Globus pallidus (tissue), 1 donor: ENCODE data around the gene ZNF618.

ENCODE experiments used
- DNase-seq: peaks from one replicate; pipeline ENCODE4 v3.0.0-alpha.2; 2015; ENCODE audit warnings: low spot score

The ZNF618 gene

GRCh38 chr9:114023961-114024360 is 147.9 kb downstream of the ZNF618 start:
- no peak for DNase-seq

DNA sequence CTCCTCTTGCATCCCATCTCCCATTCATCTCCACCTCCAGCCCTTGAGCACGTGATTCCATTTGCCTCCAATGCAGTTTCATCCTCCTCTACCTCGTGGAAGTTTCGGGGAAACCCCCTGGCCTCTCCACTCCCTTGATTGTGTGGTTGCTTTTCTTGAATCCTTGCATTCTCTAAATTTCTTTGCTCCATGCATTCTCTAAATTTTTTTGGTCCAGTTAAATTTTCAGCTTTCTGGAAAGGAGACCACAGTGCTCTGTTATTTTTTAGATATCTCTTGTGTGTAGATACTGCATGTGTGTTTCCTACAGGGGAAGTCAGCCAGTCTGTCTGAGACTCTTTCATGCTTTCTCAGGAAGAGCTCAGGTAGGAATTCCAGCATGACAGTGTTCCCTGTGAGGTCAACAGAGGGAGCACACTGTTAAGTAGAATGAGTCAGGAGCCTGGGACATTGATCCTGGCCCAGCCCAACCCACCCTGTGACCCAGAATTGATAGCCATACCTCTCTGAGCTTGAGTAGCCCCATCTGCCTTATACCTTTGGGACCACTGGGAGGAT is 149.2 kb downstream of the ZNF618 start:
- DNase-seq = no peak

DNA sequence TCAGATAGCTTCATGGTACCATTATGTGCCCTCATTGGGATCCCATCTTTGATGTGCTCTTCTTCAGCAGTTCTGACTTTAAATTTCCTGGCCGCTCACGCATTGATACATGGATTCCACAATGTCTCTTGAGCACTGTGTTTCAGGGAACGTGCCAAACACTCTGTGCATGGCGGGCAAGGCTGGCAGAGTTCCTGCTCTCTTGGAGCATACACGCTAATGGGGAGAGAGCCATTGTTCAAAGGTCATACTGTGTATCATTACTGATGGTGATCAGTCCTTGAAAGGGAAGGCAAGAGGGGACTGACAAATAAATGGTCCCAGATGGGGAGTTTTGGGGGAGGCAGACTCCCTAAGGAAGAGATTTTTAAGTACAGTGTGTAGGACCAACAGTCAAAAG is 149.7 kb downstream of the ZNF618 start:
- DNase-seq = no peak

DNA sequence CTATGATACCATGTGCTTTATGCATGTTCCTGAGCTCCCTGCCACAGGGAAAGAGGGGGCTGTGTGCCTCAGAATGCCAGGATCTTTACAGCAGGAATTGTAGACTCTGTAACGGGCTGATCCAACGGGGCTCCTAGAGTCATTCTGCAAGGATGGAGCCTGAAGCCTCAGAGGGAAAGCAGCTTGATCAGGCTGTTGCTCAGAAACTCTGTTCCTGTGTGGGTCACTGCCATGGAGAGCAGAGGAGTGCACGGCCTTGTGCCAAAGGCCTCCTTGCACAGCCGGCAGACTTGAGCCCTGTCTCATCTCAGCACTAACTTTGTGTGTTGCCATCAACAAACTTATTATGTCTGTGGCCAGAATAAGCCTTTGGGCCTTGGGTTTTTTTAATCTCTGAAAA is 150.2 kb downstream of the ZNF618 start:
- DNase-seq = no peak

GRCh38 chr9:114027159-114027862 is 151.2 kb downstream of the ZNF618 start:
- no peak for DNase-seq

- no peak for DNase-seq
Measured at GRCh38 chr9:114027863-114028465, 151.9 kb downstream of the ZNF618 start.

- no peak for DNase-seq
Measured at GRCh38 chr9:114028646-114029045, 152.5 kb downstream of the ZNF618 start.

DNA sequence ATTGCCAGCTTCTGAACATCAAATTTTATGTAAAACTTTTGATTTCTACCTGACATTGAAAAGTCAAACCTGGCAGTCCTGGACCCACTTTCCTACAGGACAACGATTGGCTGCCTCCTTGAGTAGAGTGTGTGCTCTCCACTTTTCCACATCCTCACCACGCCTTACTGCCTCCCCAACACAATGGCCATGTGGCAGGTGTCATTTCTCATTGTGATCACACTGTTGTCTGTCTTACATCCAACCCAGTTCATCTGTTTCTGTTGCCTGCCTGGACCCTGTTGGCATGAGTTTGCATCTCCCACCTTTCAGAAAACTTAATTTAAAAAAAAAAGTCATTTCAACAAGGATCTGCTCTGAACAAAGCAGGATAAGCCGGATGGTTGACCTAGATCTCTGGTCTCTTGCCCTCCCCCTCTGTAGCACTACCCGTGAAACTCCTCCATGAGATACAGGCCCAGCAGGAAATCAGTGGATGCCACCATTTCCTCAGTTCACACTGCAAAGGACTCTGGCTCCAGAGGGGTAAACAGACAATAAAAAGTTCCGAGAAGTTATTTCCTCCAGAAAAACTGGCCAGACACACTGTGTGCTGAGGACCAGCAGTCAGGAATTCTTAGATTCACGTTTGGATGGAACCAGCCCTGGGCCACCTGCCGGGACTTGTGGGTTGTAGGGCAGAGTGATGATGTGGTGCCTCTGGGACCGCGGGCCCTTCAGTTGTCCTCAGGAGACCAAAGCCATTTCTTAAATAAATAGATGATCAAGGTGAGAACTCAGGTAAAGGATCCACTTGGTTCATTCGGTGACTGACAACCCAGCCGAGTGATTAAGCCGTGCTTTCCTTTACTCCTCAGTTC is 153.4 kb downstream of the ZNF618 start:
- no peak for DNase-seq

DNA sequence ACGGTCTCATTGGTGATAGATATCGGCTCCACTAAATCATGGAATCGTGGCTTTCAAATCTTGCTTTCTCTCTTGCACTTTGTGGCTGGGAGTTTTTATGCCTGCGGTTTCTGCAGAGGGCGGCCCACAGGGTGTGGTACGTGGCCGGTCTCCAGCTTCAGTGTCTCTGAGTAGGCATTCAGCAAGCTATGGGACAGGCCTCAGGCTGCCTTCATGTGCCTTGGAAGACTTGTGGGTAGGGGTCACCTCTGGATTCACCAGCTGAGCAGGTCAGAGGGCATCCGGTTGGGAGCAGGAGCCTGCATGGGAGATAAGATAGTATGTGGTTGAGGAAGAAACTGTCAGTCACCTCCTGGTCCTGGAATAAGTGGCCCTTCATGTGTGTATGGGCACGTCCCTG is 154.3 kb downstream of the ZNF618 start:
- DNase-seq = no peak

- no peak for DNase-seq
Measured at GRCh38 chr9:114031037-114031630, 155.0 kb downstream of the ZNF618 start.

DNA sequence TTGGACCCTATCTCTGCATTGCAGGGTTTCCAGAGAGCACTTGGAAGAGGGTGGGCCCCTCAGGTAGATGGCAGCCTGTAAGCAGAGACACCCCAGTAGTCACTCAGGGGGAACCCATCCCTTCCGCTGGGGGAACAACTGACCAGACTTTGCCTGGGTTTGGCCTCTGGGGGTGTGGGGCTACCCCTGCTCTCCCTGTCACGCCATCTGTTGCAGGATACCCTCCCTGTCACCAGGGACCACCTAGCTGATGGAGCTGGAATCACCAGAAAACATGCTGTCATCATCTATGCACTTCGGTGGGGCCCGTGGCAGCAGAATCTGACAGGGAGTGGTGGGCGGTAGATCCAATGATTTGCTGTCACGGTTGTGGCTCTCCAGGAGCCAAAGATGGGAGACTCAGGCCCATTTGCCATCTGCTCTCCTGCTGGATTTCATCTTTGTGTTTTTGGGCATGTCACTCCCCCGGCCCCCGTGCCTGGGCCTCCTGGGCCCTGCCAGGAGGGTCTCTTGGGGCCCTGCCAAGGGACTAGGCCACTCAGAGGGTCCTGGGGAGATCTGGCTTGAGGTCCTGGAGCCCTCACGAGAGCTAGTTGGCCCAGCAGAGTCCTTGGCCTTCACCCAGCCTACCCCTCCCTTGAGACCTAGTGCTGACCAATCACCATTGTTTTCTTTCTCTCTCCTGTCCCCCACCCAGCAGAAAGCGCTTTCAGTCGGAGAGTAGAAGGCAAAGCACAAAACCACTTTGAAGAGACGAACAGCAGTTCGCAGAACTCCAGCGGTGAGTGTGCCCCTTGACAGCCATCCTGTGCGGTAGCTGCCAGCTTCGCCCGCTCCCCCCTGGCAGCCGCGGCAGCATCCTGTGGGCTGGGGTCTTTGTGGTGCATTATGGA is 156.1 kb downstream of the ZNF618 start:
- DNase-seq = no peak

DNA sequence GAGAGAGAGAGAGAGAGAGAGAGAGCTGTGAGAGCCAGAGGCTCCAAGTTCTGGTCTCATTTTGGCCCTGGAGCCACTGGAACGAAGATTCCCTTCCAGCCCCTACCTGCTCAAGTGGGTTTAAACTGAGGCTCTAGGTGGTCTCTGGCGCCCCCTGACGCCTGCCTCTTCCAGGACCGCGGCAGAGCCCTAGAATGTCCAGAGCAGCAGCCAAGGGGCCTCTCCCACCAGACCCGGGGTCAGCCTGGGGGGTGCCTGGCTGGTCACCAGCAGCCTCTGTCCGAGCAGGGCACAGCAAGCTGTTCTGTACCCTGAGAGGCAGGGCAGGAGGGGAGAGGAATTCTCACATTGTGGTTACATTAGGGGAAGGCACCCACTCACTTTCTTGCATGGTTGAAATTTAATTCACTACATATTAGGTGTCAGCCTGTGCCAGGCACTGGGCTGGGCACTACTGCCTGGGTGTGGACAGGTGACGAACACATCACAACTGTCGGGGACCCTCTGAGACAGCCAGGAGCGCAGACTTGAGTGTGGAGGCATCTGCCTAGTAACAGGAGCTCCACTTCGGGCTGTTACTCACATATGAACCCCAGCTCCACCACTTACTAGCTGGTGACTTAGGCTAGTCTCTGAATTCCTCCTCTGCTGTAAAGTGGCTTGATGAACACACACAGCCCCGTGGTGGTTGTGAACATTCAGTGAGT is 157.4 kb downstream of the ZNF618 start:
- DNase-seq = peak; percentile 20

DNA sequence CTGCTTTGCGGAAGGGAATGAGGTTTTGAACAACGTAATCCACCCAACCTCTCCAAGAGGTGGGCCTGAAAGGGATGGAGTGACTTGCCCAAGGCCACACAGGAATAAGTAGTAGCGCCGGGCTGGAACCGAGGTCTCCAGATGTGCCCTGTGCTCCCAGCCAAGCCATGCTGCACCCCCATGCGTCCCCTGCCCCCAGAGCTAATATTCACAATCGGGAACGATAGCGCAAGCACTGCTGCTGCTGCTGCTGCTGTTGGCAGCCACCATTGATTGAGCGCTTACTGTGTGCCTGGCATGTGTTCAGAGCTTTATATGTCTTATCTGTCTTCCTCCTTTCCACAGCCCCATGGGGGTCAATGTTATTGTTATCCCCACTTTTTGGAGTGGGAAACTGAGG is 158.1 kb downstream of the ZNF618 start:
- no peak for DNase-seq

DNA sequence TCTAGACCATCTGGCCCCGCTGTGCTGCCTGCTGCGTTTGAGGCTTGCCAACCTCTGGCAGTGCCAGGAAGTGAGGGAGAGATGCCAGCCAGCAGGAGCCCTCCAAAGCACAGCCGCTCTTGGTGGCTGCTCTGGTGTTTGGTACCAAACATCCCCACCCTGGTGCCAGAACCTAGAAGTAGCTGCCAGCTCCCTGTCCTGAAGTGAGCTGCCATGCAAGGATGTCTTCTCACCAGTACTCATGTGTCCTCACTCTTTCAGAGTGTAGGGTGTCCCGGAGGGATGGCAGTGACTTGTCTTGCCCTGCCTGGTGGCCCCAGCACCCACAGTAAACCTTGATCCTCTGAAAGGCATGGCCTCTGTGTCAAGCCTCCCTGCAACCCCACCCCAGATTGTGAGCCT is 158.6 kb downstream of the ZNF618 start:
- peak; percentile 29 for DNase-seq

GRCh38 chr9:114035221-114035844 is 159.2 kb downstream of the ZNF618 start:
- peak; percentile 32 for DNase-seq

- no peak for DNase-seq
Measured at GRCh38 chr9:114035845-114036801, 160.0 kb downstream of the ZNF618 start.

- DNase-seq = no peak
Measured at GRCh38 chr9:114037249-114037648, 161.1 kb downstream of the ZNF618 start.

GRCh38 chr9:114037961-114038723 is 162.0 kb downstream of the ZNF618 start:
- DNase-seq = no peak
